Measurements from ENCODE around the gene CASP12. TPM values are rescaled to one million over a fixed set of nuclear protein-coding genes. Genes with fewer than 3 reads are reported as not detected.

Gene CASP12
- polyA plus RNA-seq, 3 donors = 0.17 to 0.50 (median 0.34) TPM

GRCh38 chr11:104892723-104893511 is 5.3 kb downstream of the CASP12 start:
- DNase-seq = no peak

- no peak for DNase-seq
These were observed 7.1 kb downstream of the CASP12 start for GRCh38 chr11:104891135-104891534.

- no peak for DNase-seq
These were observed 14.9 kb downstream of the CASP12 start for GRCh38 chr11:104883342-104883741.

GRCh38 chr11:104881117-104881794 is 17.0 kb downstream of the CASP12 start:
- DNase-seq = no peak

- DNase-seq = no peak
These were observed 18.6 kb downstream of the CASP12 start for GRCh38 chr11:104879514-104880190.

GRCh38 chr11:104876861-104877431 is 21.3 kb downstream of the CASP12 start:
- no peak for DNase-seq

- no peak for DNase-seq
These were observed 21.9 kb downstream of the CASP12 start for GRCh38 chr11:104876324-104876723.

GRCh38 chr11:104873252-104873651 is 25.0 kb downstream of the CASP12 start:
- DNase-seq = no peak

- DNase-seq = no peak
These were observed 25.9 kb downstream of the CASP12 start for GRCh38 chr11:104872393-104872792.

- DNase-seq = no peak
These were observed 27.4 kb downstream of the CASP12 start for GRCh38 chr11:104870910-104871309.

GRCh38 chr11:104866815-104867214 is 31.4 kb downstream of the CASP12 start:
- no peak for DNase-seq

- DNase-seq = peak; percentile 50
These were observed 39.1 kb downstream of the CASP12 start for GRCh38 chr11:104858882-104859775.

GRCh38 chr11:104856607-104857006 is 41.7 kb downstream of the CASP12 start:
- no peak for DNase-seq

- DNase-seq = no peak
These were observed 42.3 kb downstream of the CASP12 start for GRCh38 chr11:104855965-104856364.

- no peak for DNase-seq
These were observed 45.0 kb downstream of the CASP12 start for GRCh38 chr11:104853276-104853675.

- no peak for DNase-seq
These were observed 45.4 kb downstream of the CASP12 start for GRCh38 chr11:104852811-104853210.

- DNase-seq = no peak
These were observed 52.0 kb downstream of the CASP12 start for GRCh38 chr11:104846216-104846615.

GRCh38 chr11:104844451-104844850 is 53.8 kb downstream of the CASP12 start:
- no peak for DNase-seq

GRCh38 chr11:104843150-104843836 is 55.0 kb downstream of the CASP12 start:
- no peak for DNase-seq

GRCh38 chr11:104841973-104842525 is 56.2 kb downstream of the CASP12 start:
- no peak for DNase-seq

Measured in renal pelvis (tissue), 4 donors.